ENCODE results near the gene SOCS6. TPM values are rescaled to one million over a fixed set of nuclear protein-coding genes. Genes with fewer than 3 reads are reported as not detected.

Gene SOCS6
- total and polyA plus RNA-seq, 2 of the 13 experiments (the other 11 are each of a cell fraction or from before 2014, with no cell fraction given): 18.6 to 38.3 TPM

GRCh38 chr18:70377317-70377799 is 88.5 kb downstream of the SOCS6 start (continued):
- TF ChIP-seq RORA (CRISPR knock-in tag; IDR thresholded peaks at IDR 0.05) (no peak), ARNTL (CRISPR knock-in tag; IDR thresholded peaks at IDR 0.05) (peak; percentile 19; the same call in 1 of the 2 replicates), TOE1 (CRISPR knock-in tag; IDR thresholded peaks at IDR 0.05) (no peak), ZNF121 (CRISPR knock-in tag; IDR thresholded peaks at IDR 0.05) (no peak), ZBTB21 (CRISPR knock-in tag; IDR thresholded peaks at IDR 0.05) (peak; percentile 48; the same call in 1 of the 2 replicates), NPAS2 (CRISPR knock-in tag; IDR thresholded peaks at IDR 0.05; ENCODE audit: borderline replicate concordance) (no peak), KAT2B (IDR thresholded peaks at IDR 0.05; ENCODE audit: borderline replicate concordance, low read depth, low read length) (no peak), KAT7 (CRISPR knock-in tag; IDR thresholded peaks at IDR 0.05; ENCODE audit: borderline replicate concordance) (no peak; the same call in 1 of the 2 replicates), ZNF737 (CRISPR knock-in tag; IDR thresholded peaks at IDR 0.05; ENCODE audit: borderline replicate concordance) (no peak), SNRNP70 (IDR thresholded peaks at IDR 0.05; ENCODE audit: low read depth, low read length) (no peak), ETV6 (CRISPR knock-in tag; conservative IDR thresholded peaks at IDR 0.05) (no peak), GLMP (CRISPR knock-in tag; IDR thresholded peaks at IDR 0.05; ENCODE audit: borderline replicate concordance) (no peak), ZNF501 (CRISPR knock-in tag; IDR thresholded peaks at IDR 0.05) (no peak), ZNF616 (CRISPR knock-in tag; IDR thresholded peaks at IDR 0.05; ENCODE audit: low read depth) (no peak), TBX2 (CRISPR knock-in tag; IDR thresholded peaks at IDR 0.05; ENCODE audit: borderline replicate concordance) (no peak), ZNF629 (CRISPR knock-in tag; conservative IDR thresholded peaks at IDR 0.05) (no peak), CERS6 (CRISPR knock-in tag; IDR thresholded peaks at IDR 0.05) (no peak), FOSL2 (CRISPR knock-in tag; IDR thresholded peaks at IDR 0.05) (peak; percentile 79), ZNF343 (CRISPR knock-in tag; IDR thresholded peaks at IDR 0.05) (0 out of 2 replicates have a peak, but pooled peaks have one; percentile 51), REXO4 (CRISPR knock-in tag; IDR thresholded peaks at IDR 0.05; ENCODE audit: borderline replicate concordance) (no peak), ZSCAN9 (CRISPR knock-in tag; IDR thresholded peaks at IDR 0.05; ENCODE audit: borderline replicate concordance) (no peak), FLYWCH1 (CRISPR knock-in tag; IDR thresholded peaks at IDR 0.05) (no peak), MEF2D (CRISPR knock-in tag; IDR thresholded peaks at IDR 0.05) (no peak), CBX2 (IDR thresholded peaks at IDR 0.05; ENCODE audit: low read depth, low read length) (no peak), CBX2 (CRISPR knock-in tag; IDR thresholded peaks at IDR 0.05; ENCODE audit: low read depth) (no peak), ZBTB34 (CRISPR knock-in tag; IDR thresholded peaks at IDR 0.05) (0 out of 2 replicates have a peak, but pooled peaks have one; percentile 23), NFE2L2 (IDR thresholded peaks at IDR 0.05; ENCODE audit: low read length) (no peak), CTCF (CRISPR knock-in tag; IDR thresholded peaks at IDR 0.05) (no peak), ZNF564 (CRISPR knock-in tag; IDR thresholded peaks at IDR 0.05) (no peak)

Data from HepG2 (cell line).